Neural crest cell (in vitro differentiated cells): ENCODE results near the gene DEAF1. TPM values are rescaled to one million over a fixed set of nuclear protein-coding genes. Genes with fewer than 3 reads are reported as not detected.

ENCODE experiments used
- DNase-seq: peaks from one replicate; pipeline ENCODE4 v3.0.0; 2021; ENCODE audit warnings: low read depth, mixed read lengths, low spot score
- H3K27ac Mint-ChIP-seq: one replicate; pipeline ENCODE4 v1.8.0; 2021; ENCODE audit warnings: mild to moderate bottlenecking, mixed read lengths; ENCODE audit not compliant: unreplicated experiment
- H3K27me3 Mint-ChIP-seq: 2 replicates; pipeline ENCODE4 v1.8.0; 2021; ENCODE audit warnings: low read depth, mild to moderate bottlenecking, mixed read lengths
- H3K36me3 Mint-ChIP-seq: 2 replicates; pipeline ENCODE4 v1.8.0; 2021; ENCODE audit warnings: low read depth, mild to moderate bottlenecking, mixed read lengths
- H3K4me1 Mint-ChIP-seq: 2 replicates; pipeline ENCODE4 v1.8.0; 2021; ENCODE audit warnings: mixed read lengths
- H3K4me3 Mint-ChIP-seq: one replicate; pipeline ENCODE4 v1.8.0; 2021; ENCODE audit warnings: mild to moderate bottlenecking, mixed read lengths
- H3K9me3 Mint-ChIP-seq: 2 replicates; pipeline ENCODE4 v1.8.0; 2021; ENCODE audit warnings: mixed read lengths
- CTCF ChIP-seq: fragments of 200-600 bp; sonication (generic); conservative IDR thresholded peaks from 2 replicates; pipeline ENCODE4 v1.5.0; 2021; ENCODE audit warnings: antibody characterized with exemption, mild to moderate bottlenecking
- total RNA-seq: library from RNA; stranded (reverse); gene quantifications from 2 replicates; pipeline ENCODE4 v1.2.1, GENCODE V29; 2021

The DEAF1 gene
- total RNA-seq, 1 donor from 2014 or later: 60.9 TPM

- Mint-ChIP-seq H3K4me3 (no peak overlapping the region), H3K9me3 (no peaks in the 10 kb centered on the region), H3K4me1 (peaks cover 5% of the 10 kb centered on the region), H3K27me3 (no peaks in the 10 kb centered on the region), H3K36me3 (peaks cover 5% of the 10 kb centered on the region), H3K27ac (no peak overlapping the region)
- TF ChIP-seq CTCF: no peak
- no peak for DNase-seq
These were observed 34.2 kb downstream of the DEAF1 start for GRCh38 chr11:660681-661444.

- Mint-ChIP-seq H3K36me3 (peaks cover 4% of the 10 kb centered on the region), H3K4me3 (no peak overlapping the region), H3K9me3 (no peaks in the 10 kb centered on the region), H3K27me3 (no peaks in the 10 kb centered on the region), H3K27ac (no peak overlapping the region), H3K4me1 (peaks cover 5% of the 10 kb centered on the region)
- DNase-seq: no peak
- TF ChIP-seq CTCF: no peak
These were observed 34.7 kb downstream of the DEAF1 start for GRCh38 chr11:660281-660680.

GRCh38 chr11:659532-660085 lies 35.4 kb downstream of the DEAF1 start:
- H3K4me1 Mint-ChIP-seq: peaks cover 5% of the 10 kb centered on the region
- no peak for DNase-seq
- no peaks in the 10 kb centered on the region for H3K27me3 Mint-ChIP-seq
- TF ChIP-seq CTCF: no peak
- peaks cover 2% of the 10 kb centered on the region for H3K36me3 Mint-ChIP-seq
- H3K9me3 Mint-ChIP-seq: no peaks in the 10 kb centered on the region
- H3K27ac Mint-ChIP-seq: no peak overlapping the region
- no peak overlapping the region for H3K4me3 Mint-ChIP-seq

- H3K4me1 Mint-ChIP-seq: peaks cover 3% of the 10 kb centered on the region
- no peak overlapping the region for H3K27ac Mint-ChIP-seq
- TF ChIP-seq CTCF: no peak
- H3K27me3 Mint-ChIP-seq: no peaks in the 10 kb centered on the region
- DNase-seq: no peak
- no peak overlapping the region for H3K4me3 Mint-ChIP-seq
- peaks cover 5% of the 10 kb centered on the region for H3K36me3 Mint-ChIP-seq
- H3K9me3 Mint-ChIP-seq: no peaks in the 10 kb centered on the region
These were observed 37.3 kb downstream of the DEAF1 start for GRCh38 chr11:657691-658126.

GRCh38 chr11:656866-657265 lies 38.2 kb downstream of the DEAF1 start:
- no peak for TF ChIP-seq CTCF
- Mint-ChIP-seq H3K9me3 (no peaks in the 10 kb centered on the region), H3K4me3 (no peak overlapping the region), H3K36me3 (peaks cover 5% of the 10 kb centered on the region), H3K27ac (no peak overlapping the region), H3K27me3 (no peaks in the 10 kb centered on the region), H3K4me1 (no peaks in the 10 kb centered on the region)
- DNase-seq: no peak
